Cardiac muscle cell (in vitro differentiated cells and primary cell): ENCODE measurements around the gene ZNF91. TPM values are rescaled to one million over a fixed set of nuclear protein-coding genes. Genes with fewer than 3 reads are reported as not detected.

Experiments used
- polyA plus RNA-seq: library from polyadenylated mRNA; unstranded; fragments of >200 nt; fragmentation: Nextera tagmentation; extraction: Ambion mirVana; gene quantifications from 2 replicates; pipeline ENCODE4 v1.2.1, GENCODE V29; 2016
- total RNA-seq: library from RNA; depleted of rRNA; stranded (reverse); fragments of >200 nt; gene quantifications from 2 replicates; pipeline ENCODE4 v1.2.3, GENCODE V29; 2016

Gene ZNF91
- total and polyA plus RNA-seq, 2 experiments from 2014 or later, result 30.1 to 78.7 TPM

Other genes starting within 250 kb of the ZNF91 start
- 5.4 and 10.9 TPM in 2 replicates for gene ZNF724, start 145.1 kb downstream of the ZNF91 start, total RNA-seq
- gene ZNF724, start 145.1 kb downstream of the ZNF91 start, polyA plus RNA-seq, result 1.7 and 3.0 TPM in 2 replicates